H1 (cell line): Measurements from ENCODE around the gene ABCF3. TPM values are rescaled to one million over a fixed set of nuclear protein-coding genes. Genes with fewer than 3 reads are reported as not detected.
A peak's percentile ranks its signal among the peaks of the same experiment; 100 is the strongest.

ENCODE experiments used
- CTCF ChIA-PET: fragments of 300-600 bp; sonication (Branson Sonifier 250); formaldehyde crosslinking; loops from one replicate; lab custom pipeline; 2021; ENCODE audit not compliant: partially characterized antibody; lab: Charles Lee
- POLR2A ChIA-PET: fragments of 300-600 bp; sonication (Branson Sonifier 250); formaldehyde crosslinking; loops from one replicate; lab custom pipeline; 2021; ENCODE audit warnings: inconsistent platforms; ENCODE audit not compliant: partially characterized antibody; lab: Charles Lee
- DNase-seq, 2 experiments: peaks; one replicate each; pipeline versions ENCODE4 v3.0.0 to v3.0.0-alpha.2; 2010 to 2022; ENCODE audit warnings: low spot score in 2 of 2, low read depth in 1 of 2, mixed read lengths in 1 of 2
- FAIRE-seq: peaks from 2 replicates; lab custom pipeline; 2011; peaks lifted over from hg19 to GRCh38; lab: Jason Lieb, UNC
- H2AFZ ChIP-seq: 2 replicates; pipeline ENCODE4 v1.8.1; 2012; ENCODE audit warnings: low read length, inconsistent platforms
- H2AK5ac ChIP-seq: 2 replicates; pipeline ENCODE4 v1.6.1; 2013; ENCODE audit warnings: low read depth, low read length
- H2BK120ac ChIP-seq: replicated peaks from 2 replicates; pipeline ENCODE3; 2013; ENCODE audit warnings: low read depth, low read length, inconsistent platforms
- H2BK12ac ChIP-seq: 2 replicates; pipeline ENCODE4 v1.6.1; 2013; ENCODE audit warnings: low read depth, low read length
- H2BK15ac ChIP-seq: 2 replicates; pipeline ENCODE4 v1.6.1; 2013; ENCODE audit warnings: low read length
- H2BK20ac ChIP-seq: 2 replicates; pipeline ENCODE4 v1.6.1; 2013; ENCODE audit warnings: low read length
- H2BK5ac ChIP-seq: 2 replicates; pipeline ENCODE4 v1.6.1; 2013; ENCODE audit warnings: low read depth, low read length
- H3K14ac ChIP-seq: 2 replicates; pipeline ENCODE4 v1.6.1; 2013; ENCODE audit warnings: inconsistent platforms; ENCODE audit not compliant: insufficient read length
- H3K18ac ChIP-seq: 2 replicates; pipeline ENCODE4 v1.6.1; 2013; ENCODE audit warnings: low read length; ENCODE audit errors: extremely low read depth
- H3K23ac ChIP-seq: 2 replicates; pipeline ENCODE4 v1.6.1; 2013; ENCODE audit warnings: inconsistent platforms; ENCODE audit not compliant: insufficient read length
- H3K23me2 ChIP-seq: 2 replicates; pipeline ENCODE4 v1.6.1; 2013; ENCODE audit warnings: low read depth, low read length
- H3K27ac ChIP-seq: 2 replicates; pipeline ENCODE4 v1.6.1; 2011; ENCODE audit warnings: low read depth, low read length, inconsistent platforms
- H3K27me3 ChIP-seq, 4 experiments: replicated peaks in 1 of 4; 1 replicate in 1 of 4; 2 replicates in 3 of 4; pipeline versions ENCODE4 v1.6.1 to v1.8.1; 2011 to 2013; ENCODE audit warnings: low read length in 3 of 4, mild to moderate bottlenecking in 3 of 4, inconsistent platforms in 2 of 4, mixed read lengths in 2 of 4, moderate library complexity in 1 of 4; ENCODE audit not compliant: control insufficient read depth in 3 of 4, insufficient read depth in 3 of 4; ENCODE audit errors: extremely low read depth in 1 of 4
- H3K36me3 ChIP-seq, 4 experiments: 2 replicates each; pipeline versions ENCODE4 v1.6.1 to v1.8.1; 2011 to 2013; ENCODE audit warnings: mild to moderate bottlenecking in 4 of 4, low read length in 3 of 4, moderate library complexity in 2 of 4, control low read depth in 1 of 4, inconsistent platforms in 1 of 4; ENCODE audit not compliant: insufficient read depth in 4 of 4, control insufficient read depth in 2 of 4
- H3K4ac ChIP-seq: replicated peaks from 2 replicates; pipeline ENCODE3; 2013; ENCODE audit warnings: low read length, low read depth, mixed read lengths, inconsistent platforms; ENCODE audit not compliant: insufficient read length
- H3K4me1 ChIP-seq, 4 experiments: replicated peaks in 1 of 4; 1 replicate in 1 of 4; 2 replicates in 3 of 4; pipeline versions ENCODE4 v1.6.1 to v1.8.1; 2011 to 2013; ENCODE audit warnings: low read length in 3 of 4, inconsistent platforms in 2 of 4, mixed read lengths in 1 of 4; ENCODE audit not compliant: insufficient read depth in 4 of 4, control insufficient read depth in 3 of 4
- H3K4me2 ChIP-seq, 2 experiments: 2 replicates each; pipeline versions ENCODE4 v1.6.1 to v1.8.1; 2011 to 2013; ENCODE audit warnings: low read depth in 2 of 2, low read length in 2 of 2, control low read depth in 1 of 2, inconsistent platforms in 1 of 2, mild to moderate bottlenecking in 1 of 2; ENCODE audit not compliant: insufficient read depth in 1 of 2
- H3K4me3 ChIP-seq, 4 experiments: fragments of 200-600, 300-600 bp in 1 of 4; sonication (generic), shearing (Covaris generic), sonication (Bioruptor Twin) in 1 of 4; 2 replicates each; pipeline versions ENCODE4 v1.5.1 to v1.8.1; 2011 to 2016; ENCODE audit warnings: low read length in 4 of 4, low read depth in 3 of 4, control low read depth in 2 of 4, inconsistent platforms in 2 of 4, mild to moderate bottlenecking in 2 of 4, mixed read lengths in 1 of 4, moderate library complexity in 1 of 4; ENCODE audit not compliant: insufficient read depth in 2 of 4; ENCODE audit errors: extremely low read depth in 1 of 4
- H3K56ac ChIP-seq: replicated peaks from 2 replicates; pipeline ENCODE3; 2013; ENCODE audit warnings: low read depth, mild to moderate bottlenecking, mixed read lengths, low read length, inconsistent platforms; ENCODE audit not compliant: insufficient read length
- H3K79me1 ChIP-seq: 2 replicates; pipeline ENCODE4 v1.6.1; 2013; ENCODE audit warnings: low read depth, low read length, control low read depth
- H3K79me2 ChIP-seq, 2 experiments: 2 replicates each; pipeline versions ENCODE4 v1.6.1 to v1.8.1; 2012 to 2013; ENCODE audit warnings: low read length in 2 of 2, mild to moderate bottlenecking in 2 of 2, inconsistent platforms in 1 of 2; ENCODE audit not compliant: insufficient read depth in 2 of 2, control insufficient read depth in 1 of 2
- H3K9ac ChIP-seq, 4 experiments: replicated peaks in 1 of 4; 1 replicate in 1 of 4; 2 replicates in 3 of 4; pipeline versions ENCODE4 v1.6.1 to v1.8.1; 2011 to 2013; ENCODE audit warnings: low read depth in 3 of 4, low read length in 3 of 4, control low read depth in 2 of 4, mild to moderate bottlenecking in 2 of 4, moderate library complexity in 2 of 4, inconsistent platforms in 1 of 4; ENCODE audit errors: extremely low read depth in 1 of 4
- H3K9me3 ChIP-seq, 2 experiments: 2 replicates each; pipeline versions ENCODE4 v1.6.1 to v1.8.1; 2012 to 2013; ENCODE audit warnings: mild to moderate bottlenecking in 2 of 2, moderate library complexity in 2 of 2, control low read depth in 1 of 2, inconsistent platforms in 1 of 2, low read depth in 1 of 2, low read length in 1 of 2, mixed read lengths in 1 of 2; ENCODE audit not compliant: insufficient read depth in 2 of 2
- H4K20me1 ChIP-seq, 2 experiments: replicated peaks in 1 of 2; 2 replicates each; pipeline versions ENCODE3 to v1.8.1; 2011 to 2013; ENCODE audit warnings: inconsistent platforms in 2 of 2, low read length in 2 of 2, mild to moderate bottlenecking in 1 of 2; ENCODE audit not compliant: insufficient read depth in 2 of 2, control insufficient read depth in 1 of 2
- H4K5ac ChIP-seq: 2 replicates; pipeline ENCODE4 v1.6.1; 2013; ENCODE audit warnings: low read length, low read depth, mixed read lengths, inconsistent platforms; ENCODE audit not compliant: insufficient read length
- H4K8ac ChIP-seq: 2 replicates; pipeline ENCODE4 v1.8.0; 2013; ENCODE audit warnings: mild to moderate bottlenecking, moderate library complexity, low read length, inconsistent platforms; ENCODE audit not compliant: insufficient read depth; ENCODE audit errors: extremely low read depth
- H4K91ac ChIP-seq: replicated peaks from 2 replicates; pipeline ENCODE3; 2013; ENCODE audit warnings: low read length, mixed read lengths, inconsistent platforms; ENCODE audit not compliant: insufficient read length
- WGBS, 2 experiments: shearing (Covaris generic) in 1 of 2; methylation state at CpG; one replicate each; pipeline versions ENCODE4 v1.1.6 to v1.1.7; 2013 to 2015; ENCODE audit warnings: low lambda C conversion rate in 2 of 2, mixed read lengths in 2 of 2, inconsistent platforms in 1 of 2, low coverage in 1 of 2, missing lambda C conversion rate in 1 of 2; ENCODE audit not compliant: insufficient replicate concordance in 2 of 2, insufficient coverage in 1 of 2, insufficient read length in 1 of 2; ENCODE audit errors: extremely low coverage in 1 of 2, missing lambda C conversion rate in 1 of 2; 5-methylcytosine and 5-hydroxymethylcytosine counted together
- polyA plus RNA-seq, 7 experiments: library from polyadenylated mRNA; depleted of rRNA in 3 of 7; stranded (reverse) in 5 of 7; unstranded in 2 of 7; fragments of >200 nt in 5 of 7; fragments of 200-250 nt in 2 of 7; gene quantifications; 1 replicate in 5 of 7; 2 replicates in 1 of 7; 4 replicates in 1 of 7; pipeline versions ENCODE4 v1.2.1 to v1.2.3, GENCODE V29; 2011 to 2013; ENCODE audit warnings: missing spikeins in 2 of 7, mixed read lengths in 2 of 7
- total RNA-seq: library from RNA; stranded (reverse); fragmentation: NEBNext Ultra II Directional; extraction: Animal tissue kit (Norgen Biotek cat#: 25700); gene quantifications from 2 replicates; pipeline ENCODE4 v1.2.1, GENCODE V29; 2021

Gene ABCF3
- total and polyA plus RNA-seq, 2 of the 8 experiments (the other 6 are each of a cell fraction or from before 2014, with no cell fraction given): 51.6 to 57.8 TPM

GRCh38 chr3:184186902-184187207 lies 856 bp downstream of the ABCF3 start:
- POLR2A ChIA-PET: interaction anchor here (0.7 to 2.4 kb wide), 12 partner anchors 10 to 288 kb away, joined by 3 to 18 read pairs (median 3); partner anchors contain the start of genes AP2M1, DVL3, EEF1AKMT4 and VWA5B2
- CTCF ChIA-PET: interaction anchor here (0.6 to 3.5 kb wide), 9 partner anchors 9 to 98 kb away, joined by 3 to 16 read pairs (median 5); no protein-coding TSS in a partner anchor
- no peak overlapping the region for H2AK5ac ChIP-seq
- no peak overlapping the region for H3K56ac ChIP-seq
- H2BK120ac ChIP-seq: no peak overlapping the region
- peaks cover 3 to 10% of the 10 kb centered on the region in 2 experiments for H4K20me1 ChIP-seq
- H3K36me3 ChIP-seq: peaks cover 28 to 65% (median 36%) of the 10 kb centered on the region in 4 experiments
- peaks cover 0 to 8% (median 5%) of the 10 kb centered on the region in 4 experiments; a peak in 6 of 7 replicates for H3K4me1 ChIP-seq
- no peak overlapping the region for H2BK5ac ChIP-seq
- WGBS, 2 experiments: 52% methylated on average over 3 of the region's 3 CpGs; no CpG with 5 or more reads in 1 of the 2 experiments
- H2AFZ ChIP-seq: no peak overlapping the region
- peak overlapping the region; percentile 86 to 96 (median 94) for H3K4me3 ChIP-seq
- H3K23ac ChIP-seq: no peak overlapping the region
- no peak overlapping the region for H2BK12ac ChIP-seq
- peaks cover 10% of the 10 kb centered on the region for H3K79me1 ChIP-seq
- H3K18ac ChIP-seq: no peak overlapping the region
- H3K9ac ChIP-seq: peak overlapping the region in 1 of 4 experiments; percentile 12; a peak in 3 of 7 replicates
- H4K8ac ChIP-seq: no peak overlapping the region
- 0 out of 2 replicates have a peak overlapping the region, but pooled peaks have one; percentile 65 for H3K27ac ChIP-seq
- H4K91ac ChIP-seq: no peak overlapping the region
- peaks cover 6 to 27% of the 10 kb centered on the region in 2 experiments; a peak in 3 of 4 replicates for H3K79me2 ChIP-seq
- no peak overlapping the region for H2BK20ac ChIP-seq
- no peak overlapping the region for H2BK15ac ChIP-seq
- H3K4ac ChIP-seq: no peak overlapping the region
- DNase-seq (no peak), FAIRE-seq (no peak)
- H3K14ac ChIP-seq: no peak overlapping the region
- H3K23me2 ChIP-seq: peaks cover 15% of the 10 kb centered on the region
- no peaks in the 10 kb centered on the region; a peak in 1 of 4 replicates for H3K9me3 ChIP-seq
- H3K27me3 ChIP-seq: no peaks in the 10 kb centered on the region; a peak in 1 of 7 replicates
- no peak overlapping the region for H4K5ac ChIP-seq
- H3K4me2 ChIP-seq: peak overlapping the region; percentile 97
